ENCODE measurements around the gene CASR. TPM values are rescaled to one million over a fixed set of nuclear protein-coding genes. Genes with fewer than 3 reads are reported as not detected.
"Not testable (repeated sequence)": the region's sequence is repeated elsewhere in the genome, so short reads cannot be mapped to it uniquely, and the experiment has no call there.

The CASR gene
- total and polyA plus RNA-seq, 2 of the 4 experiments (the other 2 are of a cell fraction): not detected

DNA sequence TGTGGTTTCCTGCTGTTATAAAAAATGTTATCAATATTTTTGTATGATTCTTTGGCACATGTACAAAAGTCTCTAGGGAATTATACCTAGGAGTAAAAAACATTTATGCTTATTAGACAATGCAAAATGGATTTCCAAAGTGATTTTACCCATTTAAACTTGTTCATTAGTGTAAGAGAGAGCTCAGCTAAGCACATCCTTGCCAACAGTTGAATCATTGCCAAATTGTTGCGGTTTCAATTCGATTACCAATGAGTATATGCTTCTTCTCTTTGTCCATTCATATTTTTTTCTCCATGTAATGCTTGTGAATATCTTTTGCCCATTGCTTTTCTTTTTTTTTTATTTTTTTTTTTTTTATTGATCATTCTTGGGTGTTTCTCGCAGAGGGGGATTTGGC lies 17.2 kb downstream of the CASR start:
- in situ Hi-C loops (cut with MboI; ENCODE audit: low sequenced_read_pairs) (no loop called here), intact Hi-C loops (cut with micrococcal nuclease) (no loop called here), dilution Hi-C loops (cut with HindIII; ENCODE audit: low sequenced_read_pairs, unreplicated experiment) (no loop called here)
- H3K27ac ChIP-seq (ENCODE audit: insufficient read depth, low read length): no peak overlapping the region
- no peak for DNase-seq
- H2AFZ ChIP-seq (replicated peaks; ENCODE audit: low read length, poor library complexity): no peak overlapping the region
- no peak overlapping the region for H4K5ac ChIP-seq (ENCODE audit: low read depth, low read length)
- CTCF ChIA-PET: no interaction called here
- H4K20me1 ChIP-seq (ENCODE audit: insufficient read depth, low read length): no peaks in the 10 kb centered on the region
- H3K4ac ChIP-seq (ENCODE audit: low read depth, low read length): no peak overlapping the region
- no peak overlapping the region for H3K14ac ChIP-seq (replicated peaks; ENCODE audit: low read depth, low read length)
- H2AK9ac ChIP-seq (replicated peaks; ENCODE audit: low read depth, low read length, poor library complexity): no peak overlapping the region
- H2BK120ac ChIP-seq (ENCODE audit: low read depth, low read length): no peak overlapping the region
- no CpG with 5 or more reads among the region's 3 CpGs for WGBS, 2 experiments (ENCODE audit: extremely low coverage in 2 of 2, insufficient read length in 1 of 2)
- H2BK5ac ChIP-seq (ENCODE audit: low read depth, low read length, poor library complexity, severe bottlenecking): no peak overlapping the region
- no peaks in the 10 kb centered on the region for H3K79me1 ChIP-seq (ENCODE audit: low read depth in 1 of 2, low read length in 2 of 2)
- H2AK5ac ChIP-seq (ENCODE audit: low read depth, low read length): no peak overlapping the region
- no peaks in the 10 kb centered on the region for H3K27me3 ChIP-seq (ENCODE audit: control insufficient read depth, insufficient read depth, low read length)
- no peak overlapping the region for H2BK20ac ChIP-seq (ENCODE audit: low read depth, low read length)
- no peak overlapping the region for H2BK15ac ChIP-seq (ENCODE audit: low read depth, low read length)
- no peak overlapping the region for H3K56ac ChIP-seq (ENCODE audit: extremely low read depth, insufficient read depth, low read length)
- no peak overlapping the region for H3K4me2 ChIP-seq (ENCODE audit: low read depth, low read length)
- no peak overlapping the region for H3K18ac ChIP-seq (ENCODE audit: low read depth, low read length)
- H3K36me3 ChIP-seq (ENCODE audit: control insufficient read depth, insufficient read depth, low read length): no peaks in the 10 kb centered on the region
- no peaks in the 10 kb centered on the region for H3K4me1 ChIP-seq (ENCODE audit: control insufficient read depth, insufficient read depth, low read length)
- no peak overlapping the region for H3K9ac ChIP-seq (ENCODE audit: low read depth, low read length)
- H3K4me3 ChIP-seq (ENCODE audit: insufficient read depth, low read depth, low read length): no peak overlapping the region
- TF ChIP-seq MXI1 (IDR thresholded peaks at IDR 0.05; ENCODE audit: borderline replicate concordance, low read depth, low read length) (no peak), POLR2A (IDR thresholded peaks at IDR 0.05; ENCODE audit: low read depth, low read length) (no peak)
- no peak overlapping the region for H4K8ac ChIP-seq (ENCODE audit: low read depth in 2 of 2, low read length in 2 of 2)
- POLR2A ChIA-PET (ENCODE audit: unreplicated experiment): no interaction called here
- BruUV-seq (replicated peaks): no TSS peak
- H3K9me3 ChIP-seq (ENCODE audit: control insufficient read depth, insufficient read depth, low read length): no peaks in the 10 kb centered on the region
- no peak overlapping the region for H3K23ac ChIP-seq (ENCODE audit: low read depth, low read length)
- H3K9me1 ChIP-seq (ENCODE audit: insufficient read depth, low read length): no peaks in the 10 kb centered on the region
- ATAC-seq (ENCODE audit: low read depth): no peak
- no peak overlapping the region for H4K91ac ChIP-seq (ENCODE audit: insufficient read depth, low read depth, low read length)

DNA sequence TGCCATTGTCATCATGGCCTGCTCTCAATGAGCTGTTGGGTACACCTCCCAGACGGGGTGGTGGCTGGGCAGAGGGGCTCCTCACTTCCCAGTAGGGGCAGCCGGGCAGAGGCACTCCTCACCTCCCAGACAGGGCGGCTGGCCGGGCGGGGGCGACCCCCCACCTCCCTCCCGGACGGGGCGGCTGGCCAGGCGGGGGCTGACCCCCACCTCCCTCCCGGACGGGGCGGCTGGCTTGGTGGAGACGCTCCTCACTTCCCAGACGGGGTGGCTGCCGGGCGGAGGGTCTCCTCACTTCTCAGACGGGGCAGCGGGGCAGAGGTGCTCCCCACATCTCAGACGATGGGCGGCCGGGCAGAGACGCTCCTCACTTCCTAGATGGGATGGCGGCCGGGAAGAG lies 18.0 kb downstream of the CASR start:
- H3K56ac ChIP-seq (ENCODE audit: extremely low read depth, insufficient read depth, low read length); POLR2A ChIA-PET (ENCODE audit: unreplicated experiment); CTCF ChIA-PET; in situ Hi-C loops (cut with MboI; ENCODE audit: low sequenced_read_pairs); H3K14ac ChIP-seq (replicated peaks; ENCODE audit: low read depth, low read length); H2AK5ac ChIP-seq (ENCODE audit: low read depth, low read length); H3K4me1 ChIP-seq (ENCODE audit: control insufficient read depth, insufficient read depth, low read length); ATAC-seq (ENCODE audit: low read depth); H3K27ac ChIP-seq (ENCODE audit: insufficient read depth, low read length); H2BK5ac ChIP-seq (ENCODE audit: low read depth, low read length, poor library complexity, severe bottlenecking); H3K79me1 ChIP-seq (ENCODE audit: low read depth in 1 of 2, low read length in 2 of 2); H4K5ac ChIP-seq (ENCODE audit: low read depth, low read length); H4K91ac ChIP-seq (ENCODE audit: insufficient read depth, low read depth, low read length); H2BK120ac ChIP-seq (ENCODE audit: low read depth, low read length); H3K36me3 ChIP-seq (ENCODE audit: control insufficient read depth, insufficient read depth, low read length); BruUV-seq (replicated peaks); H4K20me1 ChIP-seq (ENCODE audit: insufficient read depth, low read length); H3K9me3 ChIP-seq (ENCODE audit: control insufficient read depth, insufficient read depth, low read length); H2AK9ac ChIP-seq (replicated peaks; ENCODE audit: low read depth, low read length, poor library complexity); DNase-seq; intact Hi-C loops (cut with micrococcal nuclease); H3K9ac ChIP-seq (ENCODE audit: low read depth, low read length); dilution Hi-C loops (cut with HindIII; ENCODE audit: low sequenced_read_pairs, unreplicated experiment); H3K4me3 ChIP-seq (ENCODE audit: insufficient read depth, low read depth, low read length); H3K4ac ChIP-seq (ENCODE audit: low read depth, low read length); H2BK15ac ChIP-seq (ENCODE audit: low read depth, low read length); H3K23ac ChIP-seq (ENCODE audit: low read depth, low read length); H3K9me1 ChIP-seq (ENCODE audit: insufficient read depth, low read length); H2AFZ ChIP-seq (replicated peaks; ENCODE audit: low read length, poor library complexity); H4K8ac ChIP-seq (ENCODE audit: low read depth in 2 of 2, low read length in 2 of 2); H3K4me2 ChIP-seq (ENCODE audit: low read depth, low read length); H3K27me3 ChIP-seq (ENCODE audit: control insufficient read depth, insufficient read depth, low read length); H2BK20ac ChIP-seq (ENCODE audit: low read depth, low read length); H3K18ac ChIP-seq (ENCODE audit: low read depth, low read length): not testable (repeated sequence)
- no CpG with 5 or more reads among the region's 25 CpGs for WGBS, 2 experiments (ENCODE audit: extremely low coverage in 2 of 2, insufficient read length in 1 of 2)

Measured in IMR-90 (cell line).